Activated naive CD4-positive, alpha-beta T cell treated with anti-CD3 and anti-CD28 coated beads for 36 hours (primary cell): Measurements from ENCODE around the gene PLEK2. TPM values are rescaled to one million over a fixed set of nuclear protein-coding genes. Genes with fewer than 3 reads are reported as not detected.

ENCODE experiments used
- CTCF ChIA-PET: fragments of 350-600 bp; sonication (Branson Sonifier 250); formaldehyde crosslinking; loops from one replicate; lab custom pipeline; 2021; ENCODE audit warnings: antibody characterized with exemption; lab: Charles Lee
- DNase-seq: peaks from one replicate; pipeline ENCODE4 v3.0.0-alpha.2; 2020
- H3K27ac Mint-ChIP-seq: one replicate; pipeline ENCODE4 v1.8.0; 2021; ENCODE audit warnings: mild to moderate bottlenecking, mixed read lengths
- H3K27me3 Mint-ChIP-seq: one replicate; pipeline ENCODE4 v1.8.0; 2021; ENCODE audit warnings: low read depth, mixed read lengths
- H3K36me3 Mint-ChIP-seq: one replicate; pipeline ENCODE4 v1.8.0; 2021; ENCODE audit warnings: low read depth, mixed read lengths
- H3K4me1 Mint-ChIP-seq: one replicate; pipeline ENCODE4 v1.8.0; 2021; ENCODE audit warnings: low read depth, mixed read lengths
- H3K4me3 Mint-ChIP-seq: one replicate; pipeline ENCODE4 v1.8.0; 2021; ENCODE audit warnings: mild to moderate bottlenecking, moderate library complexity, mixed read lengths
- H3K9me3 Mint-ChIP-seq: one replicate; pipeline ENCODE4 v1.8.0; 2021; ENCODE audit warnings: mixed read lengths
- intact Hi-C: fragments of 100-400 bp; cut with micrococcal nuclease; formaldehyde crosslinking; loops from one replicate; pipeline ENCODE4 v1.15.1; 2023
- total RNA-seq, 2 experiments: library from RNA; stranded (reverse); gene quantifications; one replicate each; pipeline ENCODE4 v1.2.3, GENCODE V29; 2021

The PLEK2 gene
- total RNA-seq, 2 experiments from 2014 or later = 2.2 to 3.2 TPM

DNA sequence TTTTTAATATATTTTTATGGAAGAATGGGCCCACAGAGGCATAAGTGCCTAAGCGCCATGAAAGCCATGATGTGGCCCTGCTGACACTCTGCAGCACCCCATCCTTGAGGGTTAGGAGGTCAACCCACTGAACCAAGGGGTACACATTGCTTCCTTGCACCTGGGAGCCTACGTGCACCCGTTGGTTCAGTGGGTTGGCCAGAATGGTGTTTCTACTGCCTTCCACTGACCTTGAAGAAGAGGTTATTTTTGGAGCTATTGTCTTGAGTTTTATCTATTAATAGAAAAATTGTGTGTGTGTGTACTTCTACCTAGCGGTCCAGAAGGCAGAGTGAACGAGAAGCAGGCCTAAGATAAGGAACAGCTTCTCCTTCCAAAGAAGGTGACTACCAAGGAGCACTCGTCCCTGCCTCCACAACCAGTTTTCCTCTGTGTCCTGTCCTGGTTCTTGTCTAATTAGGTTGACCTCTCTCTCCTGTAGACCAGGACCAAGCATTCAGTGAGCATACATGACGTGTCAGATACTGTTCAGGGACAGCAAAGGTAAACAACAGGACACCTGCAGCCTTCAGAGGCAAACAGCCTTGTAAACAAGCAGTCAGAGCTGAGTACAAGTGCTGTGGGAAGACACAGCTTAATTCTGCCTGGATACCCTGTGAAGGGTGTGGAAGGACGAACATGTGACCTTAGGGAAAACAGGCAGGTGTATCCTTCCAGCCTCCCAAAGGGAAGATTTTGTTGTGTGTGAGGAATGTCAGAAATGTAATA is 30.4 kb upstream of the PLEK2 start:
- CTCF ChIA-PET = no interaction called here
- H3K4me1 Mint-ChIP-seq = no peaks in the 10 kb centered on the region
- H3K9me3 Mint-ChIP-seq = no peaks in the 10 kb centered on the region
- no peak overlapping the region for H3K27ac Mint-ChIP-seq
- peaks cover 6% of the 10 kb centered on the region for H3K27me3 Mint-ChIP-seq
- H3K36me3 Mint-ChIP-seq = no peaks in the 10 kb centered on the region
- H3K4me3 Mint-ChIP-seq = no peak overlapping the region
- no peak for DNase-seq
- intact Hi-C loops = no loop called here

DNA sequence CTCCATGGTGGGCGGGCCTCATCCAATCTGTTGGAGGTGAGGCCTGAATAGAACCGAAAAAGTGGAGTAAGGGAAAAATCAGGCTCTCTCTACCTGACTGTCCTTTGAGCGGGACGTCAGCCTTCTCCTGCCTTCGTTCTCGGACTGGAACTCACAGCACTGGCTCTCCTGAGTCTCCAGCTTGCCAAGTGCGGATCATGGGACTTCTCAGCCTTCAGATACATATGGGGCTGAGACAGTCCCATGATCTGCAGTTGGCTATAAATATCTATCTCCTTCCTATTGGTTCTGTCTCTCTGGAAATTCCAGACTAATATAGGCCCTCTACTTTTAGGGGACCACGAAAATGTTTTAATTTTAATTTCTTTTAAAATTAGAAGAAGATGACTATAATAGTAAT is 29.7 kb upstream of the PLEK2 start:
- Mint-ChIP-seq H3K9me3 (no peaks in the 10 kb centered on the region), H3K27ac (no peak overlapping the region), H3K4me3 (no peak overlapping the region), H3K4me1 (no peaks in the 10 kb centered on the region), H3K27me3 (peaks cover 10% of the 10 kb centered on the region), H3K36me3 (no peaks in the 10 kb centered on the region)
- CTCF ChIA-PET = interaction anchor here (0.6 kb wide), 1 partner anchor 83 kb away, joined by 3 read pairs; no protein-coding TSS in a partner anchor
- no peak for DNase-seq
- intact Hi-C loops = no loop called here

DNA sequence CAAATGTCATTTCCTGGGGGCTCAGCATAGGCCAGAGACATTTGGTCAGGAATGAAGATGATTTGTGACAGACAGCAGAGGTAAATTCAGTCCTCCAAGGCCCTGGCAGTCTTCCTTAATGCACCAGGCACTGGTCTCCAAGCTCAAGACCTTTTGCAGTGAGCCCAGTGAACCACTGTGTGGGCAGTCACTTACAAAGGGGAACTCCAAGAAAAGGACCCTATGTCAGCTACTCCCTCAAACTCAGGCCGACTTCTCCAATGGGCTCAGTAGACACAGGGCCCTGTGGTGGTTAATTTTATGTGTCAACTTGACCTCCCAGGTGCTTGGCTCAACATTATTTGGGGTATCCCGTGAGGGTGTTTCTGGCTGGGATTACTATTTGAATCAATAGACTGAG is 29.3 kb upstream of the PLEK2 start:
- intact Hi-C loops = no loop called here
- peaks cover 10% of the 10 kb centered on the region for H3K27me3 Mint-ChIP-seq
- DNase-seq = no peak
- no peak overlapping the region for H3K27ac Mint-ChIP-seq
- H3K4me1 Mint-ChIP-seq = no peaks in the 10 kb centered on the region
- H3K36me3 Mint-ChIP-seq = no peaks in the 10 kb centered on the region
- no peak overlapping the region for H3K4me3 Mint-ChIP-seq
- no peaks in the 10 kb centered on the region for H3K9me3 Mint-ChIP-seq
- CTCF ChIA-PET = interaction anchor here (0.6 to 3.0 kb wide), 2 partner anchors 14 to 84 kb away, joined by 3 to 19 read pairs; no protein-coding TSS in a partner anchor

DNA sequence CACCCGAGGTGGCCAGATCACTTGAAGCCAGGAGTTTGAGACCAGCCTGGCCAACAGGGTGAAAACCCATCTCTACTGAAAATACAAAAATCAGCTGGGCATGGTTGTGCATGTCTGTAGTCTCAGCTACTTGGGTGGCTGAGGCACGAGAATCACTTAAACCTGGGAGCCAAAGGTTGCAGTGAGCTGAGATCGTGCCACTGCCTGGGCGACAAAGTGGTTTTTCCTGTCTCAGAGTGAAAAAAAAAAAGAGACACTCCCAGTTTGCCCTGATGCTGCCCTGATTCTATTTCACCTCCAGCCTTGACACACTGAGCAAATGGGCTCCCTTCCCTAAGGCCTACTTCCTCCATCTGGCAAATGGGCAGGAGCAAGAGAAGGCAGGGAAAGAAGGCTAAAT is 28.5 kb upstream of the PLEK2 start:
- H3K36me3 Mint-ChIP-seq = no peaks in the 10 kb centered on the region
- CTCF ChIA-PET = interaction anchor here (3.0 kb wide), 1 partner anchor 14 kb away, joined by 19 read pairs; no protein-coding TSS in a partner anchor
- no peak overlapping the region for H3K4me3 Mint-ChIP-seq
- intact Hi-C loops = no loop called here
- no peaks in the 10 kb centered on the region for H3K4me1 Mint-ChIP-seq
- H3K27me3 Mint-ChIP-seq = peaks cover 10% of the 10 kb centered on the region
- DNase-seq = no peak
- no peak overlapping the region for H3K27ac Mint-ChIP-seq
- no peaks in the 10 kb centered on the region for H3K9me3 Mint-ChIP-seq

DNA sequence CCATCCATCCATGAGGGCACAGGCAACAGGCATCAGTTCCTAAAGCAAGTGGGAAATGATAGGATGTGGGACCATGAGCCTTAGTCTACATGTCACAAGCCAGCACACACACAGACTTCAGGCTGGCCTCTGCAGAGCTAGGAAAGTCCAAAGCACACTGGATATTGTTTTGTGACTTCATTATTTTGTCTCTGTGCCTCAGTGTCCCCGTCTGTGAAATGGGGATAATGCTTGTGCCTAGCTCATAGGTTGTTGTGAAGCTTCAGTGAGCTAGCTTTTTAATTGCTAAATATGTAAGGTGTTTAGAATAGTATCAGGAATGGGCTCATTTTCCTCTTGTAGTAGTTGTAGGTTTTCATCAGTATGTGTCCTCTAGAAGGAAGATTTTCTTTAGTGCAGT is 27.0 kb upstream of the PLEK2 start:
- H3K27ac Mint-ChIP-seq = no peak overlapping the region
- CTCF ChIA-PET = interaction anchor here (0.6 to 3.0 kb wide), 3 partner anchors 12 to 62 kb away, joined by 3 to 19 read pairs (median 3); no protein-coding TSS in a partner anchor
- H3K27me3 Mint-ChIP-seq = peaks cover 4% of the 10 kb centered on the region

DNA sequence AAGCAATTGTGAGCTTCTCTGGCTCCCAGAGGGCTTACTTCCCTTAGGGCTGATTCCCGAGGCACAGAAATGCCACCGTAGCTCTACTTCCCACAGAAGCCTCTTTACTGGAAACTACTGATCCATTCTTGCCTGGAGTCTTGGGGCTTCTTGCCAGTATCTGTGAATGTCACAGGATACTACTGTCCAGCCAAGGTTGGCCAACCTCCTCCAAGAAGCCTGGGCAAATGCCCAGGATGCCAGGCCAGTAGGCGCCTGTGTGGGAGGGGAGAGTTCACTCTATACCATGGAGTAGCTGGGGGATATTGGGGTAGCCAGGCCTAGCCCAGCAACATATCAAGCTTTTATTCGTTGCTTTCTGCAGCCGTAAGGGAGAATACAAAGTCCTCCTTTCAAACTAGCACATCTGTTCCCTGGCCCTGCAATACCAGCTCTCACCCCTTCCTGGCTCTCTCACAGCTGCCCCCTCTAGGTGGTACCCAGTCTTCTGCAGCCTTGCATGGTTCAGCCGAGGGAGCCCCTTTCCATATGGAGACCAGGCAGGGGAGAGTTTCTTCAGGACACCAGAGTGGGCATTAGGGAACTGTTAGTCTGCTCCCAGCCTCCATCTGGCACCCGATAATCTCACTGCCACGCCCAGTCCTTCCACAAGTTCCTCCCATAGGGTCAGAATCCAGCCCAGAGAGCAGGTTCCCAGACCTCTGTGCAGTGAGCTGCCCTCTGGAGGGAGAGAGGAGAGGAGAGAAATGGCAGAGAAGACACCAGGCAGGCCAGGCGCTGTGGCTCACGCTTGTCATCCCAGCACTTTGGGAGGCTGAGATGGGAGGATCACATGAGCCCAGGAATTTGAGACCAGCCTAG is 24.3 kb upstream of the PLEK2 start:
- no peak overlapping the region for H3K27ac Mint-ChIP-seq
- CTCF ChIA-PET = interaction anchor here (0.5 to 1.8 kb wide), 7 partner anchors 8 to 230 kb away, joined by 3 to 6 read pairs (median 4); no protein-coding TSS in a partner anchor
- intact Hi-C loops = no loop called here

More for the DNA sequence above, 27.0 kb upstream of the PLEK2 start:
- intact Hi-C loops = no loop called here
- H3K9me3 Mint-ChIP-seq = no peaks in the 10 kb centered on the region
- H3K4me1 Mint-ChIP-seq = no peaks in the 10 kb centered on the region
- no peak for DNase-seq
- H3K4me3 Mint-ChIP-seq = no peak overlapping the region
- H3K36me3 Mint-ChIP-seq = no peaks in the 10 kb centered on the region

DNA sequence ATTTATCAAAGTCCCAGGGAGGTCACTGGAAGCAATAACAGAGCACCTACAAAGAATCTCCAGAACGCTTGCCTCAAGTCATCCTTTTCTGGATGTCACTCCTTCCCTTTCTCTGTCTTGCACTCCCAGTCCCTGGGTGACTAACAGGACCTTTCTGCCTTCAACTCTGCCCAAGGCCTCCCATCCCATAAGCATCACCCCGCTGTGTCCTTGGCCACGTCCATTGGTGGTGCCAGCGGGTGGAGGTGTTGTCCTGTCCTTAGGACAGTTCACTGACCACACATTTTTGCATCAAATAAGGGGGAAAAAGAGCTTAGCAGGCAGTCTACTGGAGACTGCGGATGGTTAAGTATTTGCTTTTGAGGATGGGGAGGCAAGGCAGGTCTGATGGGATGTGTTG is 23.6 kb upstream of the PLEK2 start:
- Mint-ChIP-seq H3K4me3 (no peak overlapping the region), H3K27me3 (peaks cover 4% of the 10 kb centered on the region), H3K27ac (no peak overlapping the region), H3K9me3 (no peaks in the 10 kb centered on the region), H3K36me3 (no peaks in the 10 kb centered on the region), H3K4me1 (no peaks in the 10 kb centered on the region)
- no peak for DNase-seq
- intact Hi-C loops = no loop called here
- CTCF ChIA-PET = interaction anchor here (0.8 to 1.6 kb wide), 4 partner anchors 8 to 230 kb away, joined by 3 to 6 read pairs (median 4); no protein-coding TSS in a partner anchor

More for the DNA sequence above, 24.3 kb upstream of the PLEK2 start:
- Mint-ChIP-seq H3K36me3 (no peaks in the 10 kb centered on the region), H3K4me1 (no peaks in the 10 kb centered on the region), H3K27me3 (peaks cover 4% of the 10 kb centered on the region), H3K4me3 (no peak overlapping the region), H3K9me3 (no peaks in the 10 kb centered on the region)
- no peak for DNase-seq

DNA sequence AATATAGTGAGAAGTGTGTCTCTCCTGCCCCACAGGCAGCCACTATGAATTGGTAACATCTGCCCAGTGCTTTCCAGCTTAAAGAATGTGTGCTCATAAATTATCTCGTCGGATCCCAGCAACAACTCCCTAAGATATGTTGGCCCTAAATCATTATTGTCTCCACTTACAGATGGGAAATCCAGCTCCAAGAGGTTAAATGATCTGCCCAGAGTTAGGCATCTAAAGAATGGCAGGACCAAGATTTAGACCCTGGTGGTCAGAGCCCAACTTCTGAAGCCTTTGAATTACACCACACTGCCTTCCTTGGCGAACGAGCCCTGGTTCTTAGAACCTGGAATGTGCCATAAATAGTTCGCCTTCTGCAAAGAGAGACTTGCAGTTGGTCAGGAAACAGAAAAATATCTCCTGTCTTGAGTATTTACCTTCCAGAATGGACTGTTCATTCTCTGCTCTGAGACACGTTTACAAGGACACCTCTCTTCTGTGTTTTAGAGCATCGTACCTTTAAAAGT is 20.1 kb upstream of the PLEK2 start:
- CTCF ChIA-PET = interaction anchor here (11.9 kb wide), 1 partner anchor 139 kb away, joined by 191 read pairs; no protein-coding TSS in a partner anchor
- intact Hi-C loops = no loop called here
- DNase-seq = no peak
- Mint-ChIP-seq H3K4me3 (no peak overlapping the region), H3K27me3 (peaks cover 1% of the 10 kb centered on the region), H3K36me3 (no peaks in the 10 kb centered on the region), H3K9me3 (no peaks in the 10 kb centered on the region), H3K4me1 (no peaks in the 10 kb centered on the region), H3K27ac (no peak overlapping the region)

DNA sequence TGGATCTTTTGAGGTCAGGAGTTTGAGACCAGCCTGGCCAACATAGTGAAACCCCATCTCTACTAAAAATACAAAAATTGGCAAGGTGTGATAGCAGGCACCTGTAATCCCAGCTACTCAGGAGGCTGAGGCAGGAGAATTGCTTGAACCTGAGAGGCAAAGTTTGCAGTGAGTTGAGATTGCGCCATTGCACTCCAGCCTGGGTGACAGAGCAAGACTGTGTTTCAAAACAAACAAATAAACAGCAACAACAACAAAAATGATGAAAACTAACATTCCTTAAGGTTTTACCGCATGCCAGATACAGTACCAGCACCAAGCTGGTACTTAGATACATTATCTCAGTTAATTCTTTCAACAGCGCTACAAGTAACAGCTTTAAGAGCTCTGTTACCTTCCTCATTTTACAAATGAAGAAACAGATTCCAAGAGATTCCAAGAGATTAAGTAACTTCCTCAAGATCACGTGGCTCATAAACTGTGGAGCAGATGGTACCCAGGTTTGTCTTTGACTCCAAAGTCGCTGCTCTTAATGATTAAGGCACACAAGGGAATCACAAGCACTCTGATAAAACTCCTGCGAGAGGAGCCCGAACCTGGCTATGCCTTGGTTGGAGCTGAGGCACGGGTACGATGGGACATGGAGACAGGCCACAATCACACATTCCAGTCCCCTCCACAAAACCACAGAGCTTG is 17.7 kb upstream of the PLEK2 start:
- CTCF ChIA-PET = interaction anchor here (0.9 to 11.9 kb wide), 6 partner anchors 9 to 275 kb away, joined by 3 to 191 read pairs (median 8); no protein-coding TSS in a partner anchor
- Mint-ChIP-seq H3K9me3 (no peaks in the 10 kb centered on the region), H3K27me3 (peaks cover 6% of the 10 kb centered on the region), H3K4me1 (no peaks in the 10 kb centered on the region), H3K4me3 (no peak overlapping the region), H3K27ac (no peak overlapping the region), H3K36me3 (no peaks in the 10 kb centered on the region)
- no peak for DNase-seq
- intact Hi-C loops = no loop called here

DNA sequence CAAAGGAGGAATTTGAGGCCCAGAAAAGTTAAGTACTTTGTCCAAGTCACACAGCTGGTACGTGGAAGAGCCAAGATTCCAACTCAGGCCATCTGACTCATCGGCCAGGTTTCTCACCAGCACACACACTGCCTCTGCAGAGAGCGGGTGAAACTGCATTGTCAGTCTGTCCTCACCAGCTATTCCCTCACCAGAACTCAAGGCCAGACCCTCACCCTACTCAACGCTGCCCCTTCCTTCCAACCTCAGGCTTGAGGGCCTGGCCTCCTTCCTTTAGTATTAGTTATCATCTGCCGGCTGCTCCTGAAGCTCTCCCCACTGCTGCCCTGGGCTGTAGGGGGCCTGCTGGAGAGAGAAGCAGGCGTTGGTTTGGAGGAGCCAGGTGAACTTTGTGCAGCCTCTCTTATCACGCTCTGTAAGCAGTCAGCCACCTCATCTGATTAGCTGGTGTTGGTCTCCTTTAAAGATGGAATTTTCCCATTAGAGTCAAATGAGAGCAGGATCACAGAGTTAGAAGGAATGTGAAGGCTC is 16.6 kb upstream of the PLEK2 start:
- Mint-ChIP-seq H3K4me1 (no peaks in the 10 kb centered on the region), H3K27ac (no peak overlapping the region), H3K36me3 (no peaks in the 10 kb centered on the region), H3K27me3 (peaks cover 9% of the 10 kb centered on the region), H3K4me3 (no peak overlapping the region), H3K9me3 (no peaks in the 10 kb centered on the region)
- no peak for DNase-seq
- intact Hi-C loops = no loop called here
- CTCF ChIA-PET = interaction anchor here (1.0 to 11.9 kb wide), 17 partner anchors 9 to 278 kb away, joined by 3 to 191 read pairs (median 5); partner anchors contain the start of gene PLEKHH1

DNA sequence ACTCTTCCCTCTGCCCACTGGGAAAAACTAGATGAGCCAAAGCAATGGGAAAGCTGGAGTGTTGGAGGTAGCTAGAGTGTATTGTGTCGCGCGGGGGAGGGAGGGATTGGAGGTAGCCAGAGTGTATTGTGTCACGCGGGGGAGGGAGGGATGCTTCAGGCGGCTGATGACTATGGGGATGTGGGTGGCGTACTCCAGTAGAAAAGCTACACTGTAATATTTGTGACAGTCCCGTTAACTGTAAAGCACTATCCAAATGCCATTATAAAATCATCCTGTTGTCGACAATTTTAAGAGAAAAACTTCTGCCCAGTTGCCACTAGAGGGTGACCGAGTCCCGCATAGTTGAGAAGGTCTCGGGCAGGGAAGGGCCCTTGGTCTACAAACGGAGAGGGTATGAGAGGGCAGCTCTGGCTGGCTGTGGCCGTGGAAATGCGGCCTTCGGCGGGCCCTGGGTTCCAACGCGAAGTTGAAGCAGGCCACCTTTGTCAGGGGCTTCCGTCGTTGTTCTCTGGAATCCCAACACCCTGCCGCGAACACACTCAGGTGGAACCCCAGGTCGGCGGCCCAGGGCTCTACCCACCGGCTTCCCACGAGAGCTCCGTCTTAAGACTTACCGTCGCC is 15.1 kb upstream of the PLEK2 start:
- Mint-ChIP-seq H3K9me3 (no peaks in the 10 kb centered on the region), H3K27ac (no peak overlapping the region), H3K4me3 (no peak overlapping the region), H3K36me3 (no peaks in the 10 kb centered on the region), H3K27me3 (peaks cover 11% of the 10 kb centered on the region), H3K4me1 (no peaks in the 10 kb centered on the region)
- intact Hi-C loops = loop anchor here (1.0 kb wide), 4 partner anchors 99 to 277 kb away; no protein-coding TSS in a partner anchor
- peak; percentile 84 for DNase-seq
- CTCF ChIA-PET = interaction anchor here (0.6 to 11.9 kb wide), 47 partner anchors 8 to 344 kb away, joined by 3 to 191 read pairs (median 5); partner anchors contain the start of genes PIGH and PLEKHH1
